NCI-H146 (cell line): ENCODE measurements around the gene GAS1.

Experiments used
- DNase-seq: peaks from one replicate; lab custom pipeline; 2025; lab: John Stamatoyannopoulos, UW

The GAS1 gene, protein sequence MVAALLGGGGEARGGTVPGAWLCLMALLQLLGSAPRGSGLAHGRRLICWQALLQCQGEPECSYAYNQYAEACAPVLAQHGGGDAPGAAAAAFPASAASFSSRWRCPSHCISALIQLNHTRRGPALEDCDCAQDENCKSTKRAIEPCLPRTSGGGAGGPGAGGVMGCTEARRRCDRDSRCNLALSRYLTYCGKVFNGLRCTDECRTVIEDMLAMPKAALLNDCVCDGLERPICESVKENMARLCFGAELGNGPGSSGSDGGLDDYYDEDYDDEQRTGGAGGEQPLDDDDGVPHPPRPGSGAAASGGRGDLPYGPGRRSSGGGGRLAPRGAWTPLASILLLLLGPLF

DNA sequence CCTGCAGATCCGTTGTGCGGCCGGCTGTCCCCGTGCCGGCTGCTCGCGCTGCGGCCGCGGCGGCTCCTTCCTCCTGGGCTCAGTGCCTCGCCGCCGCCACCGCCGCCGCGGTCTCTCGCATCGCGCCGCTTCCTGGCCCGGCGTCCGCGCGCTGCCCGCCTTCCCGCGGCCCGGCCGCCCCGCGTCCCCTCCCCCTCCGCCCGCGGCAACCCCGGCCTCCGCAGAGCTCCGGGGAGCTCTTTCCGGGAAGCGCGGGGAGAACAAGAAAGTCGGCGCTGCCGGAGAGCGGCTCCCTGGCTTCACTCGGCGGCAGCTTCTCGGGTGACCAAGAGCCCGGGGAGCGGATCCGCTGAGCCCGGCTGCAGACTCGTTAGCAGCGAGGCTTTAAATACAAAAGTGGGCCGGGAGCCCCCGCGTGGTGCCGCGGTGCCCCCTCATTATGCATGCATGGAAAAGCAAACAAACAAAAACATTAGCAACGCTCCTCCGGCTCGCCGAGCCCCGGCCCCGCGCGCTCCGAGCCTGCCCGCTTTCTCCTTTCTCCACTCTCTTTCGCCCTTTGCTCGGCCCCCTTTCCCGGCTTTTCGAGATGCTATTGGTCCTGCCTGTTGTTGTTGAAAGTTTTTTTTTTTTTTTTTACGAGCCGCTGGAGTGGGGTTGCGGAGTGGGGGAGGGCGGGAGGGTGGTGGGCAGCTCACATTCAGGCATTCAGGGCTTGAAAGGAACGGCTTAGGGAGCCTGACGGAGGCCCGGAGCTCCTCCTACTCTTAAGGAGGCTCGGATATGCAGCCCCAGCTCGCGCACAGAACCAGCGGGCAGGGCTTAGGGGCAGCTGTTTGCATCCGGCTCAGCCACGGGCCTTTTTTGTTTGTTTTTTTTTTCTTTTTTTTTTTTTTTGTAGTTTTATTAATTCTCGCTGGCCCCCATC, at the start of gene GAS1:
Gene GAS1 (minus strand): TSS at position 361 of the 928 bp plus-strand sequence. CDS start 727 bp downstream, outside the sequence.
- peak; percentile 42 for DNase-seq

GRCh38 chr9:86994231-86994630, 46.9 kb upstream of the GAS1 start:
- no peak for DNase-seq

DNA sequence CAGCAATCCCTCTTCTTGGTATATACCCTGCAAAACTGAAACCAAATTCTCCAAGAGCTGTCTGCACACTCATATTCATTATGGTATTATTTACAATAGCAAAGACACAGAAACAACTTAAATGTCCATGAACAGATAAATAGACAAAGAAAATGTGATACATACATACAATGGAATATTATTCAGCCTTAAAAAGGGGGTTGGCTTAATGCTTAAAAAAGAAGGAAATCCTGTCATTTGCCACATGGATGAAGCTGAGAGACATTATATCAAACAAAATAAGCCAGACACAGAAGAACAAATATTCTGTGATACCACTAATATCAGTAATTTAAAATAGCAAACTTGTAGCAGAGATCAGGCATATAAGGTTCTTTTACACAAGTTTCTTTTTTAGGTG, 46.5 kb upstream of the GAS1 start:
- DNase-seq = no peak

DNA sequence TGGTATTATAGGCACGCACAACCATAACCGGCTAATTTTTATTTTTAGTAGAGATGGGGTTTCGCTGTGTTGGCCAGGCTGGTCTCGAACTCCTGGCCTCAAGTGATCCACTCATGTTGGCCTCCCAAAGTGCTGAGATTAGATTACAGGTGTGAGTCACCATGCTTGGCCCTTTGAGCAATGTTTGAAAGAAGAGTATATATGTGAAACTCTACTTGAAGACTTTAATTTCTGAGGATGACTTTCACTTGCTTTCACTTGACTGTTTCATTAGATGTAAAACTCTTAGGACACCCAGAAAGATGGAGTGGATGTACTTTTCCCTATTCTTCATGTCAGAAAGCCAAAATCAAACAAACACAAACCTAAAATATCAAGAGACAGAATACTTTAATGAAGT, 43.8 kb upstream of the GAS1 start:
- DNase-seq = no peak

DNA sequence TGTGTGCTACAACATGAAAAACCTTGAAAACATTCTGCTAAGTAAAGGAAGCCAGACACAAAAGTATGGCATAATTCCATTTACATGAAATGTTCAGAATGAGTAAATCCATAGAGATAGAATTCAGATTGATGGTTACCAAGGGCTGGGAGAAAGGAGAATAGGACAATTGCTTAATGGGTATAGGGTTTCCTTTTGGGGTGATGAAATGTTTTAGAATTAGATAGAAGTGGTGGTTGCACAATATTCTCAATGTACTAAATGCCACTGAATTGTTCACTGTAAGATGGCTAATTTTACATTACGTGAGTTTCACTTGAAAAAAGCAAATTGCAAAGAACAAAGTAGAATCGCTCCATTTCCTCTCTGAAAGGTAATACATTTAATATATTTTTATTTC, 43.0 kb upstream of the GAS1 start:
- no peak for DNase-seq

DNA sequence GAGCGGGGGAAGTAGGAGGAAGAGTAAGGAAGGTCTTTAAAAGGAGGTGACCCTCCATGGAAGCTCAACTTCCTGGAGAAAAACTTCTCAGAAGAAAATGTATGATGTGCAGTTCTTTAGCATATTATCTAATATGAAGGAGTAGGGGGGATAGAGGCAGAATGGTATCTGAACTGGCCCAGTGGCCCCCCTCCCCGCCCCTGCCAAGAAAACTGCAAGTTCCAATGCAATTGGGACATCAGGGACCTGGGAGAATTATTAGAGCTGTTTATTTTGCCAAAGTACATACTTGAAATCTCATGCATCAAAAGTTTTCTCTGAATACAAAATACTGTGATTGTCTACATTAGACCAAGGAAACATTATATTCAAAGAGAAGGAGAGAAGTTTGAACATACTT, 40.6 kb upstream of the GAS1 start:
- DNase-seq = no peak

DNA sequence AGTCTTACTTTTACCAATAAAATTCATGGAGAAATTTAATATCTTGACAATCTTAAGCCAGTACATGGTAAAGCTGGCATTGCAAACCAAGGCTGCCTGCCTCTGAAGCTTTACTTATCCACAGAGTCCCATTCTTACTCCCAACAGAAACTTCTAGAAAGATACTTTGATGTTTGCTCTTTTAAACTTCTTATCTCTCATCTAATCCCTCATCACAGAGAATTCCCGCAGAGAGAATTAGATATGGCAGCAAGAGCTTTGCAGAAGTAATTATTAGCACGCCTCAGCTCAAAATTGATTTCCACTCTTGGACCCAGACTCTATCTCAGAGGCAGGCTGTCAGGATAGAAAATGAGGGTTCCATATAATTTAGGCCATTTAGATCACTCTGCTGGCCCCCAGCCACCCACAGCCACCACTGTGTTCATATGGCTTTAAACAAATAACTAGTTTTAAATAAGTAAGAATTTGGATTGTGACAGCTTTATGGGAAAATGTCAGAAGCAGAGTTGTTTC, 37.9 kb upstream of the GAS1 start:
- DNase-seq = no peak

DNA sequence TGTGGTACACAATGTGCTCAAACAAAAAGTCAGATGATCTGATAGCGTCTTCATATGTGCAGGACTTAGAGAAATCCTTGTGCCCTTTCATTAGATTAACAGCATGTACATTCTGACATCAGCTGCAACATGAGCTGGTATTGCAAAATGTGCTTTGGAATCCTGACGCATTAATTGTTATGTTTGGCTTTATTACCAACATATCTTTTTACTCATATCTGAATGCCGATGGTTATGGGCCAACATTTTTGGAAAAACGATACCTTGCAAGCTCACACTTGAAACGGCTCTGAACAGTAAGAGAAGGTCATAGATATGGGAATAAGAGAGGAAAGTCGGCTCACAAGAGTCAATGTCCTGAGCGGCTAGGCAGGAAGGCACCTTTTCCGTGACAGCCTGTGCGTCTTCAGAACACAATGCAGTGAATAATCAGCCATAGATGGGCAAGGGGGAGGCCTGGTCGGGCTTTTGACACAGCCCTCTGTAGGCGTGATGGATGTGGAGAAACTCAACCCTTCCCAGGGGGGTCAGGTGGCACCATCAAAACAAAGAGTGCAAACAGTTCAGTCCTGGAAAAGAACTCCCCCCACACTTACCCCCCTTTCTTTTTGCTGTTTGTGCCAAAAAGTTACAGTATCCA, 36.4 kb upstream of the GAS1 start:
- DNase-seq = no peak

DNA sequence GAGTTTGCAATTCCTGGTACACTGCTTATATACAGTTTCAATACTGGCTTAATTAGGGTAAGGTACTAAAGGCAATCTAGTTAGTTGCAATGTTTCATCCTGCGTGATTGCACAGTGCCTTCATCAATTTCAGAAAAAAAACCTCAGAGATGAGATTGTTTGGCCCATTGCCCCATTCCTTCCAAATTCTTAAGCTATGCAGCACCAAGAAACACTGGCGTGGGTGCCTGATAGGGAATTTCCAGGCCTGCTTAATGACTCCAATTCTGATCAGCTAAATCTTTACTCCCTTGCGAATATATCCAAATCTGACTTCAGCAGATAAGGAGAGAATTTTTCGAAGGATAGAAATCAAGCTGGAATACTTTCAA, 35.9 kb upstream of the GAS1 start:
- no peak for DNase-seq

DNA sequence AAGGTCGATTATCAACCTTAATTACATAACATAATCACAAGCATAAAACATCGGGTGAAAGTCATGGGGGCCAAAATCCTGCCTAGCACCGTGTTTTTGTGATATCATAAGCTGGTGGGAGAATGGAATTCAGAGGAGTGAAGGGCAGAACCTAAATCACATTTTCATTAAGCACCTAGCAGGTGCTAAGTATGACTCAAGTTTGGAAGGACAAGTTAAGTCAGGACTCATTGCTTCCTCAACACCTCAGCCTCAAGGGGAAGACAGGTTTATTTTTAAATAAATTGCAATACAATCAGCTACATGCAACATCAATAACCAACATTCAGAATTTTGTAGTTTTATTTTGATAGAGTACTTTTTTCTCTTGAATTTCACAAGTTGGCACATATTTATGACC, 33.5 kb upstream of the GAS1 start:
- DNase-seq = no peak

GRCh38 chr9:86979657-86980056, 32.4 kb upstream of the GAS1 start:
- no peak for DNase-seq

DNA sequence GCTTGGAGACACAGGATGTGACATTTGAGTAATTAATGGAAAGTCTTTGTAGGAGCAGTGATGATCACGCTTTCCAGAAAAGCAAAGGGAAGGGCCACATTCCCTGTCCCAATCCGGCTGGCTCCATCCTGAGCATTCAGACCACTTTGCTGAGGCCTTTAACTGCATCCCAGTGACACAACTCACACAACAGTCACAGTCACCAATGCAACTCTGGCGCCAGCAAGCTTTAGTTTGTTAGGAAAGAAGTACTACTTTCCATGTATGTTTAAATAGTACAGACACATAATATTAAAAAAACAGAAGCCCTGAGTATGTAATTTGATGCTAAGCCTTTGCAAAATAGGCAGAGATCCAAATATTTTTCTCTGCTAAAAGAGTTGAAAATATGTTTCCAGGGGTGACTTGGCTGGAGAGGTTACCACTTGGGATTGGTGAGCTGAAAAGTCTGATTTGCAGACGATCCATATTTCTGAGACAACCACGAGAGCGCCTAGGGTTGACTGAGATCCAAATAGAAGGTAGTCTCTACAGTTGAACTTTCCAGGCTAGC, 31.7 kb upstream of the GAS1 start:
- no peak for DNase-seq

- DNase-seq = no peak
Measured at GRCh38 chr9:86978413-86978812, 31.1 kb upstream of the GAS1 start.

- no peak for DNase-seq
Measured at GRCh38 chr9:86977205-86977835, 30.0 kb upstream of the GAS1 start.

- no peak for DNase-seq
Measured at GRCh38 chr9:86975606-86976005, 28.3 kb upstream of the GAS1 start.

DNA sequence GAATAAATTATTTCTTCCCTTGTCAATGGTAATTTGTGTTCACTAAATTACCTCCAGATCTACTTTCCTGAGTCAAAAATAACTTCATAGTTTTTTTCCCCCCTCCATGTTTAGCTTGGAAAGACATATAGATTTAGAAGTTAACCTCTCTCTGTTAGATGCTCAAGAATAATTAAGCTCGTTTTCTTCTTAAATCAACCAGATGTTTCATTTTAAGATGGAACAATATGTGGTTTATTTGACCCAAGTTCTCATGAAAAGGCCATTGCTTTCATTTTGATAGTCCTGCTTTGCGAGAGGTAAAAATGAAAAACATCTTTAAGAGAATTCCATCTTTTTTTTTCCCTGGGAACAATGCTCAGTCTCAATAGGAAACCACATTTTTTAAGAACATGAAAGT, 27.7 kb upstream of the GAS1 start:
- DNase-seq = no peak

- no peak for DNase-seq
Measured at GRCh38 chr9:86974421-86974820, 27.1 kb upstream of the GAS1 start.

DNA sequence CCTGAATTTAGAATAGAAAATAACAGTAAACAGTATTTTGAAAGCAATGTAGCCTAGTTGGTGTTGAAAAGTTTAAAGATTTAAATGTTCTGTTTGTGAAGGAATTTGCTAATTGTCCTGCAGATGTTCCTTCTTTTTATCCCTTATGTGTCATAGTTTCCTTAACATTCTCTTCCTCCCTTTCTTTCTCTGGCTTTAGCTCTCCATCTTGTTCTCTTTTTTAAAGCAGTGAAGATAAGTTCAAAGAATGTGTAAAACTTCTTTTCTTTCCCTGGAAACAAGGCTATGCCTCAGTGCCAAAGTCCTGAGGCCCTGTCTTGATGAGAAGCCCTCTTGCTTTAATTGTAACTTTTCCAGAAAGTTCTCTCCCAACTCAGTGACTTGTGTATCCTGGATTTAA, 24.4 kb upstream of the GAS1 start:
- DNase-seq = no peak

DNA sequence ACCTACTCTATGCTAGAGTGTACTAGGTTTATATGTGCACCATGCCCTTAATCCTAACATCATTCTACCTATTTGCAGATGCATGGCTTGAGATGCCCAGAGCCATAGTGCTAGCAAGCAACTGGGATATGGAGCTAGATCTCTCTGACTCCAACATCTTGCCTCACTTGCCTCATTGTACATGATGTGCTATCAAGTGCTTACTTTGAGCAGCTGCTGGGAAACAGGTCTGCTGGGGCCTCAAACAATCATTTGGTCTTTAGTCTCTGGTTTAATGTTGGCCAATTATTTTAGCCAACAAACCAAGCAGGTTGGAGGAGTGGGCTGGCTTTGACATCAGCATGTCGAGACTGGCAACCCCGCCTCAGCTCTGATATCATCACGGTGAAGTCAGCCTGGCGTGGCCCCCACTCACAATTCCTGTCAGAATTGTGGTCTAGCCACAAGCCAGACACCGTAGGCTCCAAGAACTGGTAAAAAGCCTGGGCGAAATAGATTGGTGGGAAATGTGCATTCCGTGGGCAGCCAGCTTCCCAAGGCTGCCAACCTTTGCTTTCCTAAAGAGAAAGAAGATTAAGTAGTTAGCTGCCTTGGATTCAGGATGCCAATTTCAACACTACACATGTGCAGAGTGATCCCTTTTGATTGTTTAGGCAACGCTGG, 21.1 kb upstream of the GAS1 start:
- no peak for DNase-seq

GRCh38 chr9:86966852-86967511, 19.7 kb upstream of the GAS1 start:
- DNase-seq = no peak
